NCI-H1417 treated with DMSO at 0.1 percent for 48 hours (cell line): ENCODE measurements around the gene KHDC1L.
"Not testable (repeated sequence)": the region's sequence is repeated elsewhere in the genome, so short reads cannot be mapped to it uniquely, and the experiment has no call there.

Experiments
- DNase-seq: peaks from one replicate; lab custom pipeline; 2025; lab: John Stamatoyannopoulos, UW

KHDC1L gene, protein sequence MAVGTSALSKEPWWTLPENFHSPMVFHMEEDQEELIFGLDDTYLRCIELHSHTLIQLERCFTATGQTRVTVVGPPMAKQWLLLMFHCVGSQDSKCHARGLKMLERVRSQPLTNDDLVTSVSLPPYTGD

DNA sequence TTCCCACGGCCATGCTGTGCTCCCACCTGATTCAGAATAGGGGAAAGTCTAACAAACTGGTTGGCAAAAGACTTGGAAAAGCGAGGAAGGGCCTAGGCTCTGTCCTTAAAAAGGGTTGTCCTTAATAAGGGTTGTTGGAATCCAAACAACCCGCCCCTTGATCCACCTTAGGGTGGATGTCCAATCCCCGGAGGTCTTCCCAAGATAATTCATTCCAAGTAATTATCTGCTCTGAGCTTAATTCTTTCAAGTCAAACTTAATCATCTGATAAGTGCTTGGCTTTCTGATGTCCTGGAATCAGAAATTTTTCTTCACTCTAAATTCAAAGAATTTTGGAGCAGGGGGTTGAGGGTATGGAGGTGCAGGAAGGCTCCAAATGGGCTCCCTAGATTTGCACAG, at the start of gene KHDC1L:
KHDC1L (minus strand) TSS at position 101 of the 400 bp plus-strand sequence; CDS start at position 13, 88 bp downstream.
- DNase-seq, result no peak

DNA sequence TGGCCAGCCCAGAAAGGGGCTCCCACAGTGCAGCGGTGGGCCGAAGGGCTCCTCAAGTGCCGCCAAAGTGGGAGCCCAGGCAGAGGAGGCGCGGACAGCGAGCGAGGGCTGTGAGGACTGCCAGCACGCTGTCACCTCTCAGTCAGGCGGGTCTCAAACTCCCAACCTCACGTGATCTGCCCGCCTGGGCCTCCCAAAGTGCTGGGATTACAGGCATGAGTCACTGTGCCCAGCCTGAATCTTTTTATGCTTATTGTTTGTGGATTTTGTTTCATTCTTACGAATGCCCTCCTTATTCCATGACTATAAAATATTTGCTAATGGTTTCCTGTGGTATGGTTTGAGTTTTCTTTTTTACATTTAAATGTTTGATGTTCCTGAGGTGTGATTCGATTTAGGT, 44.0 kb upstream of the KHDC1L start:
- DNase-seq, result not testable (repeated sequence)

DNA sequence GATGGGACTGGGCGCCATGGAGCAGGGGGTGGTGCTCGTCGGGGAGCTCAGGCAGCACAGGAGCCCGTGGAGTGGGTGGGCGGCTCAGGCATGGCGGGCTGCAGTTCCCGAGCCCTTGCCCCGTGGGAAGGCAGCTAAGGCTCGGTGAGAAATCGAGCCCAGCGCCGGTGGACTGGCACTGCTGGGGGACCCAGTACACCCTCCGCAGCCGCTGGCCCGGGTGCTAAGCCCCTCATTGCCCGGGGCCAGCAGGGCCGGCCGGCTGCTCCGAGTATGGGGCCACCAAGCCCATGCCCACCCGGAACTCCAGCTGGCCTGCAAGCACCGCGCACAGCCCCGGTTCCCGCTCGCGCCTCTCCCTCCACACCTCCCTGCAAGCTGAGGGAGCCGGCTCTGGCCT, 43.6 kb upstream of the KHDC1L start:
- DNase-seq, result not testable (repeated sequence)

DNA sequence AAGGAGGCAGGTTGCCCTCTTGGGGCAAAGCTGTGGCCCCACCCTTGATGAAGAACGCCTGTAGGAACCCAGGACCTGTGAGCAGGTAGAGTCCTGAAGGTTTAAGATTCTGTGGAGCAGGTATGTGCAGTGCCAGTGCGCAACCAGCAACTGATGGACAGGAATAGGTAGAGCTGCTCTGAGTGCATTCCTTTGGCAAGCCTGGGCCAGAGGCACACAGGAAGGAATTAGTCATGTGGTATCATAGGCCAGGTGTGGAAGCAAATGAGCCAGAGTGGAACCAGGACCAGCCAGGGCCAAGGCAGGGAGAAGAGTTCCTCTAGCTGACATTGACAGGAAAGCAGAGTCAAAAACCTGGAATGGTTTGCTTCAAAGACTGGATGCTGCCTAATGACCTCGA, 39.1 kb upstream of the KHDC1L start:
- no peak for DNase-seq

DNA sequence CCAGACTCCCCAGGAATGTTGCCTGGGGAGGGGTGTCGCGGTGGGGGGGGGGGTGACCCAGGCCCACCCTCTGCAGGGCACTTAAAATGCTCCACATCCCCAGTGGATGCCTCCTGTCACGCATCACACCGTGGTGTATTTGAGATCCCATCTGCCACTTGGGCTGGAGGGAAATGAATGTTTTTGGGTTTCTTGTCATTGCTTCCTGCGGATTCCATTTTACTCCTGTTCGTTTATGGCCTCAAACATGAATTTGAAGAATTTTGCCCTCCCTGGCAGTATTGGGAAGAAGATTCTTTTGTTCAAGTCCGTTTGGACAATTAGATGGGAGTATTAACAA, 38.2 kb upstream of the KHDC1L start:
- DNase-seq, result no peak

DNA sequence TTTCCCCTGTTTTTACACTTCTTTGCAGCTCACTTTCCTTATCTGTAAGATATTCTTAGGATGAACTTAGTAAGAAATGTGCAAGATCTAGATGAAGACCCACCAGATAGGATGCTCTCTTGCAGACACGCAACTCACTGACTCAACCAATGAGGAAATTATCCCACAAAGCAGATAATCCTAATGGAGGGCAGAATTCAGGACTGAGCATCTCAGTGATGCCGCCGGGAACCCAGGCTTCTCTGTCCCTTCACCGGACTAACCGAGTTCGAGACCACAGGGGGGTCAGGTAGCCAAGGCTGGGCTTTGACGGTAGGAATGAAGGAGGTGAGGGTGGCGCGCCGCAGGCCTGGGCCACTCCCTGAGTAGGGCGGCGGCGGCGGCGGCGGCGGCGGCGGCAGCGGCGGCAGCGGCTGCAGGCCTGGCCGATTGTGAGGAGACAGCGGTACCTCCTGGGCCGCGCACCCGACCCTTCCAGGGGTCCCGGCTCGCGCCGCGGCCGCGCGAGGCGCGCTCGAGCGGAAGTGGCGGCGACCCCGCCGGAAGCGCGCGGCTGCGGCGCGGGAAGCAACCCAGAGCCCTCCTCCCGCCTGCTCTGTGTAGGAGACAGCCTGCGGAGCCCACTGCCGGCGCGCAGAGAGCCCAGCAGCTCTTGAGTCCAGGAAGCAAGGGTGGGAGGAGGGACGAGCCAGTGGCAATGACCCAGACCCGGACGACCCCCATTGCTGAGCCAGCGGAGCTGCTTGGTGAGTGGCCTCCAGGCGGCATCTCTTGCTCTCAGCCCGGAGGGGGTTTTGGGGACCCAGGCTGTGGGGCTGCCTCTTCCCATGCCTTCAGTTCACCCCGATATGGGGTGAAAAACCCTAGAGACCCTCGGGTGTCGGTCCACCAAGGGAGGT, 37.6 kb upstream of the KHDC1L start, which contains the start of gene KHDC1:
KHDC1 (minus strand) TSS at position 526 of the 899 bp plus-strand sequence. CDS start 20,679 bp downstream, outside the sequence.
- DNase-seq, result no peak

DNA sequence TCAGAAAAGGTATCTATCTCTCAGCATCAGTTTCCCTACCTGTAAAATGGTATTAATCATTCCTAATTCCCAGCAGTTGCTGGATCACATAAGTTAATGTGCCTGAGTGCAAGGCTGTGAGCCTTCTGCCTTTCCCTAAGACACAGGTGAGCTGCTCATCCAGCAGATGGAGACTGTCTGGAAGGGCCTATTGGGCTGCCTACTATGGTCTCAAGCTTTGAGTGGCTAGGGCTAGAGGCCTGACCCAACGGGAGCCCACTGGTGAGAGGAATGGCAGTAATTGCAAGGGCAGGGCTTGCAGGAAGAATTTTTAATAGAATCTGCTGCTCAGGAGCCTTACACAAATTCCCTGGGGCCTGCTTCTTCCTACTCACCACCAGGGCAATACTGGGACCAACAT, 33.4 kb upstream of the KHDC1L start:
- DNase-seq, result no peak

DNA sequence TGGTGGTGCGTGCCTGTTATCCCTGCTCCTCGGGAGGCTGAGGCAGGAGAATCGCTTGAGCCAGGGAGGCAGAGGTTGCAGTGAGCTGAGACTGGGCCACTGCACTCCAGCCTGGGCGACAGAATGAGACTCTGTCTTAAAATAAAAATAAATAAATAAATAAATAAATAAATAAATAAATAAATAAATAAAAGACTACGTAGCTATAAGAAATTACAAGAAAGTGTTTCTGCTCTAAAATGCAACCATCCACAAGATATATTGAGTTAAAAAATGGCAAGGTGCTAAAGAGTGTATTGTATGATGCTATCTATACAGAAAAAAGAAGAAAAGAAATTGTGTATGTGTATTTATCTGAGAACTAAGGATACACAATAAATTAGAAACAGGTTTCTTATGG, 29.0 kb upstream of the KHDC1L start:
- not testable (repeated sequence) for DNase-seq

DNA sequence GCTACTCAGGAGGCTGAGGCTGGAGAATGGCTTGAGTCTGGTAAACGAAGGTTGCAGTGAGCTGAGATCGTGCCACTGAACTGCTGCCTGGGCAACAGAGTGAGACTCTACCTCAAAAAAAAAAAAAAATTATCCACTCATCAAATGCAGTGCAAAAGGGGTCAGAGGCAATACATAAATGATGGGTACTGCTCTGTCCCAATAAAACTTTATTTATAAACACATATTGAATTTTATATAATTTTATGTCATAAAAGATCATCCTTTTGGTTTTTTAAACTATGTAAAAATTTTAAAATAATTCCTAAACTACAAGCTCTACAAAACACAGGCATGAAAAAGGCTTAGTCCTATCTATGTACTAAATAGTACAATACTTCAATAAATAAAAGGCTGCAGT, 27.4 kb upstream of the KHDC1L start:
- DNase-seq, result no peak

DNA sequence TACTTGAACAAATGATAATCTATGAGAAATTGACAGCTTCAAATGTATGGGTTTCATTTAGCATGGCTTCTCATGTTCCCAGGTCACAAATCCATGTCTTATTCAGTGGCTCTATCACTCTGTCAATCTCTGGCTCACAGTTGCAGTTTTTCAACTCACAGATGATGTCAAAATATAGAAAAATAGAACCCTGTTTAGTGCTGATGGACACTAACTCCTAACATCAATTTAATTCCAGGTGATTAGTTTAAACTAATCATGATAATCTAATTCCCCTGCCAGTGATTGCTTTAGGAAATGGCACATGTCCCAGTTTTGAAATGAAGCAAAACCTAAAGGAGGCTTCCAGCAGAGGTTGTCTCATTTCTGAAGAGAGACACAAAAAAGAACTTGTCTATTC, 24.7 kb upstream of the KHDC1L start:
- no peak for DNase-seq

DNA sequence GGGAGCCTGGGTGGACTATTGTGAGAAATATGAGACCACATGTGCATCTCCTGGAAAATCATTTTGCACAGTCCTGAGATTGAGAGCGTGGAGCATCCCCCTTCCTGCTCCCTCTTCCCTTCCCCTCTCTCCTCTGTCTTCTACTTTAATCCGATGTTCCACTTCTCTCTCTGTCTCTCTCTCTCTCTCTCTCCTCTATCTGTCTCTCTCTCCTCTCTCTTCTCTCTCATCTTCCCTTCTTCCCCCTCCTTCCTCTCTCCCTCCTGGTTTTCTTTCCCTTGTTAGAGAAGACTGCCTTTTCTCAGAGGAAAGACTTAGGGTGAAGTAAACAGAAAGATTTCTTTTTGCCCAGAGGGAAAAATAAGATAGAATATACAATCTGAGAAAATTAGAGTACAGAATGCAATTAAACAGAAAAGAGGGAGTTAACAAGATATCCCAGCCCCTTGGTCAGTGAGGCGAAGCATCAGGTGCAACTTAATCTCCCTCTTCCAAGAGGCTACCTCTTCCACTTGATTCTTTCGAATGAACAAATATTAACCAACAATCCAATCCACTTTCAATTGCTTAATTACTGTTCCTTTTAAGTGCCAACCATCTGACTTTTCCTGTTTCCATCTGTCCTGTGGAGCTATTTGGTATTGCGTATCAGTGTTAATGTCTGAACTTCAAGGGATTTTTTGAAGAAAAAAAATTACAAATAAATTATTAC, 23.1 kb upstream of the KHDC1L start:
- no peak for DNase-seq

DNA sequence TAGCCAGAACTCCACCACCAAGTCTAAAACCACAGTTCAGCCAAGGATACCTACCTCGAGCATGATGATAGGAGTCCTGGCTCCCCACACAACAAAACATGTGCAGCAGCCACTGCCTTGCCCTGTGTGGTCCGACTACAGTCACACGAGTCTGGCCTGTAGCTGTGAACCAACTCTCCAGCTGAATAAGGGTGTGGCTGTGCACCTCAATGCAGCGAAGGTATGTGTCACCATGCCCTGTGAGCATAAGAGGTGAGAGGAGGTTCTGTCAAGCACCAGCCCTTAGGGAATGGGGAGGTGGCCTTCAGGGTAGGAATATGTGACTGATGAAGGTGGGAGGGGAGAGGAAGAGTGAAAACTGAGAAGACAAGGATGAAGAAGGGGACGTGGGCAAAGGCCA, 16.7 kb upstream of the KHDC1L start:
- no peak for DNase-seq

DNA sequence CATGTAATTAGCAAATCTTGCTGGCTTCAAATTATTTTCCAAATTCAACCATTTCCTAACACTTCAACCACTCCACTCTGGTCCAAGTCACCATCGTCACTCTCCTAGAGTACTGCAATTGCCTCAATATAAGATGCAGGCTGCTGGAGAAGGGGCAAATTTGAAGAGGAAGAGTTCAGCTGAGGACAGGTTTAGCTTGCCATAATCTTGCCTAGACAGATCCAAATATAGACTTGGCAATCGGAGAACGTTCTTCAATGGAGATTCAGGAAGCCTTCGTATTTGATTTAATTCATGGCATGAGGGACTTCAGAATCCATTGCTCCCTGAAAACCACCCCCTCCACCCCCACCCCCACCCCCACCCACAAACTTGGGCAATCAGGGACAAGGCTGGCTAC, 15.4 kb upstream of the KHDC1L start:
- DNase-seq, result no peak

DNA sequence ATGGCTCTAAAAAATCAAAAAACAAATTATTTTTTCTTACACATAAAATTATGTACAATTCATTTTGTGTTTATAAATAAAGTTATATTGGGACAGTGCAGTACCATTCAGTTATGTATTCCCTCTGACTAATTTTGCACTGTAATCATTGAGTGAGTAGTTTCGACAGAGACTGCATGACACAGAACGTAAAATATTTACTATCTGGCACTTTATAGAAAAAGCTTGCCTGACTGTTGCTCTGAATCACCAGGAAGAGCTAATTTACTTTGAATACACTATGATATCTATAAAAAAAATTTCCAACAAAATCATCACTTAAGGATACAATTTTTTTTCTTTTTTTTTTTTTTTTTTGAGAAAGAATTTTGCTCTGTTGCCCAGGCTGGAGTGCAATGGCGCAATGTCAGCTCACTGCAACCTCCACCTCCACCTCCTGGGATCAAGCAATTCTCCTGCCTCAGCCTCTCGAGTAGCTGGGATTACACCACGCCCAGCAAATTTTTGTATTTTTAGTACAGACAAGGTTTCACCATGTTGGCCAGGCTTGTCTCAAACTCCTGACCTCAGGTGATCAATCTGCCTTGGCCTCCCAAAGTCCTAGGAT, 11.0 kb upstream of the KHDC1L start:
- DNase-seq, result no peak

DNA sequence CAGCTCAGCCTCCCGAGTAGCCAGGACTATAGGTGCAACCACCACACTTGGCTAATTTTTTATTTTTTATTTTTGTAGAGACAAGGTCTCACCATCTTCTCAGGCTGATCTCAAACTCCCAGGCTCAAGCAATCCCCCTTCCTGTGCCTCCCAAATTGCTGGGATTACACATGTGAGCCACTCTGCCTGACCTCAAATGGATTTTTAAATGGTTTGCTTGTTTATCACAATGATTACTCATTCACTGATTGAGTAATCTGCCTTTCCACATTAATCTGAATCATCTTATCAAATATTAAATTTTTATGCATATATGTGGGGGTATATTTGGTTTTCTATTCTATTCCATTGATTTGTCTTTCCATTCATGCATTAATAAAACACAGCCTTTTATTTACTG, 9.4 kb upstream of the KHDC1L start:
- DNase-seq, result no peak

DNA sequence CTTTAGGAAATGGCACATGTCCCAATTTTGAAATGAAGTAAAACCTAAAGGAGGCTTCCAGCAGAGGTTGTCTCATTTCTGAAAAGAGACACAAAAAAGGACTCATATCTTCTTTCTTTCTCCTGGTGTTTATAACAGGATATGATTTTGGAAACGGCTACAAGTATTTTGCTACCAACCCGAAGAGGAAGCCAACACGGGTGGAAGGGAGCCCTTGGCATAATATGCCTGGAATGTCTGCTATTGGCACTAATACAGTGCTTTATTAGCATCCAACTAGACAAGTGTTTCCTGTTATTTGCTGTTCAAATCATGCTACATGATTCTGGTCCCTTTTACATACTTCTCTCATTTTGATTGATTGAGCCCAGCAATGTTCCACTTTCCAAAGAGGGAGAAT, 8.7 kb upstream of the KHDC1L start:
- DNase-seq, result not testable (repeated sequence)

DNA sequence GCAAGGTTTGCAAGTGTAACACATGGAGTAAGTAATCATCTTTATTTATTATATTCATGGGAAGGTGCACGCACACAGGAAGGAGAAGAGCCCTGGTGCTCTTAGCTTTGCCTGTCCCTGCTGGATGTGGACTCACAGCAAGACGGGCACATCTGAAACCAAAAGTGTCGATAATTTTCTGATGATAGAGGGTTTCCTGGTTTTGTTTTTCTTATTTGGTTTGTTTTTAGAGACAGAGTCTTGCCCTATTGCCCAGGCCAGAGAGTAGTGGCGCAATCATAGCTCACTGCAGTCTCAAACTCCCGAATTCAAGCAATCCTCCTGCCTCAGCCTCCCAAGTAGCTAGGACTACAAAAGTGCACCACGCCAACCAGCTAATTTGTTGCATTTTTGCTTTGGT, 7.8 kb upstream of the KHDC1L start:
- no peak for DNase-seq

DNA sequence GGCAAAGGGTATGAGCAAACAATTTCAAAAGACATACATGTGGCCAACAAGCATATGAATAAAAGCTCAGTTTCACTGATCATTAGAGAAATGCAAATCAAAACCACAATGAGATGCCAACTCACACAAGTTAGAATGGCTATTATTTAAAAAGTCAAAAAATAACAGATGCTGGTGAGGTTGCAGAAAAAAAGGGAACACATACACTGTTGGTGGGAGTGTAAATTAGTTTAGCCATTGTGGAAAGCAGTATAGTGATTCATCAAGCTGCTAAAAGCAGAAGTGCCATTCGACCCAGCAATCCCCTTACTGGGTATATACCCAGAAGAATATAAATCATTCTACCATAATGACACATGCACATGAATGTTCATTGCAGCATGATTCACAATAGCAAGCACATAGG, 6.7 kb upstream of the KHDC1L start:
- no peak for DNase-seq

DNA sequence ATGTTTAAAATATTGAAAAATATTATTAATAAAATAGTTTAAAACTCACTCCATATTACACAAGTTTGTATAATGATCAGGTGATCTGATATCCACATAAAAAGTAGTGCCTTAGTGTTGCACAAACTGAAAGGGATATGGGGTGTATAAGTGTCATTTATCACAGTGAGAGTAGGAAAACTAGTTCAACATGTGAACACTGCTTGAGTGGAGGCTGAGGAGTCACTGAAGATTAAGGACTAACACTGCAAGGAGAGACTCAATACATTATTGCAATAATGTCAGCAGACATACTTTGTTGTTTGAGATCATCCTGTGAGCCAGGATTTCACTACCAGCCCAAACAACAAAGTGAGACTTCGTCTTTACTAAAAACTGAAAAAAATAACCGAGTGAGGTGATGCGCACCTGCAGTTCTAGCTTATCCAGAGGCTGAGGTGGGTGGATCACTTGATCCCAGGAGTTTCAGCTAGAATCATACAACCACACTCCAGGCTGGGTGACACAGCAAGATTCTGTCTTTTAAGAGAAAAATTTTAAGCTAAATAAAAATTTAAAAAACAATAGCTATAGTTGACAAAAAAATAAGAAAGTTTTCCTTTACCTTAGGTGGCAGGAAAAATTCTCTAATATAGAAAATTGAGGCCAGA, 2.4 kb upstream of the KHDC1L start:
- no peak for DNase-seq

DNA sequence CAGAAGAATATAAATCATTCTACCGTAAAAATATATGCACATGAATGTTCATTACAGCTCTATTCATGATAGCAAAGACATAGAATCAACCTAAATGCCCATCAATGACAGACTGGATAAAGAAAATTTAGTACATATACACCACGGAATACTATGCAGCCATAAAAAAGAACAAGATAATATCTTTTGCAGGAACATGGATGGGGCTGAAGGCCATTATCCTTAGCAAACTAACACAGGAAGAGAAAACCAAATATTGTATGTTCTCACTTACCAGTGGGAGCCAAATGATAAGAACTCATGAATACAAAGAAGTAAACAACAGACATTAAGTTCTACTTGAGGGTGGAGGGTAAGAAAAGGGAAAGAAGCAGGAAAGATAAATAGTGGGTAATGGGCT, 8.4 kb downstream of the KHDC1L start:
- no peak for DNase-seq

DNA sequence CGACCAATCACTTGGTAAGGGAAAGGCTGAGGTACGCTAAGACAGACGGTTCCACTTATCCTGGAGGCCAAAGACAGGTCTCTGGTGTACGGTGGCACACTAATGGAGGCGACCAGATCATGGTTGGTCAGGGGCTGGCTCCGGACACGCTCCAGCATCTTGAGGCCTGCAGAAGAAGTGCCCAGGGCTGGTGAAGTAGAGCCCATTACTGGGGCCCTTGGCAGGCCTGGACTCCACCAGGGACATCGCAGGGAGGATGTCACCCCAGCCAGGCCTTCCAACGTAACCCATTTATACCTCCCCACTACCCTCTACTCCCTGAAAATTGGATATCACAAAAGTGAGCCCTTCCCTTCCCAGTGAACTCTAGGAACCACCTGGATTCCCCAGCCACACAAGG, 16.2 kb downstream of the KHDC1L start:
- no peak for DNase-seq

DNA sequence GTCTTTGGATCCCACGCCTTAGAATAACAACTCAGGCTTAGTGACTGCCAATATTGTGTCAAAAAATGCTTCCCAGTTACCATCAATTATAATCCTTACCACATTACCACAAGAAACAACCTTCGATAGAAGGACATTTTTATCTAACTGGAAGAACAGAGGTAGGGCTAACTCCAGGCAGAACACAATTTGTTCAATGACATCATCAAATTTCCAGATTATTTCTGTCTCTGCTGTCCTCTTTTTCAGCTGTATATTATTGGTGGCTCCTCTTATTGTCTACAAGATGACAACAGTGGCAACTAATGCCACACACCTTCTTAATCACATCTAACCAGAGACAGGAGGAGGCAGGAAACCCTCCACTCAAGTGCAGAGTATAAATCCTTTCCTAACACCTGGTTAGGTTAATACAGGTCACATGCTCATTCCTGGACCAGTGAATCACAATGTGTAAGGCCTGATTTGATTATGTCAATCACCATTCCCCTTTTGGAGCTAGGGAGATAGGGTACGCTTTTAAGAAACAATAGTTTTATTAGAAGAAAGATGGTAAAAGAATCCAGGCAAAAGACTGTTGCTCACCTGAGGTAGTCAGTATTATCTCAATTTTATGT, 18.0 kb downstream of the KHDC1L start:
- no peak for DNase-seq
